Fibroblast of upper back skin (primary cell): ENCODE data around the gene NKRF.
A peak's percentile ranks its signal among the peaks of the same experiment; 100 is the strongest.
"Not testable (repeated sequence)": the region's sequence is repeated elsewhere in the genome, so short reads cannot be mapped to it uniquely, and the experiment has no call there.

Source experiments
- DNase-seq: peaks from one replicate; pipeline ENCODE4 v3.0.0-alpha.2; 2013

Gene NKRF

DNA sequence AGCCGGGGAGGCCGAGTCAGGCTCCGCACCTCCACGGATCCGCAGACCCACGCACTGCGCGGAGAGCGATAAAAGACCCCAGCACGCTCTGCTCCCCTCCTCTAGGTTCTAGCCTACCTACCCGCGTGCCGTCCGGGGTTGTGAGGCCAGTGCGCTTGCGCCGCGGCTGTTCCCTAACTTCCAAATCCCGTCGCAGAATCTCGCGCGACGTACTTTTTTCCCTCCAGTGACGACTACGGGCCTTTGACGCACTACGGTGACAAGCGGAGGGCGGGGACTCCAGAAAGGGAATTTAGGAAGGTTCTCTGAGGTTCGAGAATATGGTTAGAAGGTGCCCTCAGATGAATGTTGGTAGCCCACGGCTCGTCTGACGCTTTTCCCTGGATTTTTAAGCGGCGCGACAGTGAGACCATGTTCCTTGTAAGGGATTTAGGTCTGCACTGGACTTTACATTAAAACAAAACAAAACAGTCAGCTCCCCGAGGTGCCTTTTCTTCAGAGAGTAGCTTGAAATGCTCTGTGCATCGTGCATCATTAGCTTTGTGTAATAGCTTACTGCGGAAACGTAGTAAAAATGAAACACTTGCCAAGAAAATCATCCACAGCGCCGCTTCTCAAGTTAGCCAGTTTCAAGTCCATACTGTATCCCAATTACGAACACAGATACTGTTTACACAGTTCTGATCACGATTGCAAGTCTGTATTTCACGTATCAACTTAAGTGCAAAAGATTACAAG lies at the start of gene NKRF:
TSS of gene NKRF (minus strand) at position 145 of the 738 bp plus-strand sequence.
- peak; percentile 92 for DNase-seq

DNA sequence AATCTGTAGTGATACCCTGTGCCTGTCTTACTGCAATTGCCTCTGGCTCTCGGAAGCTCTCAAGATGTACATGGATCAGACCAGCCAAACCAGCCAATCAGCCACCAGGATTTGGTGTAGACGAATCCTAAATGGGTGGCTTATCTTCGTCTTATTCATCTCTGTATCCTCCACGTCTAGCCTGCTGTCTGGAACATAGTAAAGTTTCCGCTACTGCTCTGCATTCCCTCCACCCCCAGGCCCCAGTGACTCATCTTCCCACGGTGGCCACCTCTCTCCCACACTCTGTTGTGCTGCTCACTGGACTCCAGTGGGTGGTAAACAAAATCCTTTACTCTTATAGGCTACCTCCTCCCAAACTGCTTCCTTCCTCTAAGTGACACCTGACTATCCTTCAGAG lies 48.9 kb upstream of the NKRF start:
- DNase-seq = peak; percentile 71

DNA sequence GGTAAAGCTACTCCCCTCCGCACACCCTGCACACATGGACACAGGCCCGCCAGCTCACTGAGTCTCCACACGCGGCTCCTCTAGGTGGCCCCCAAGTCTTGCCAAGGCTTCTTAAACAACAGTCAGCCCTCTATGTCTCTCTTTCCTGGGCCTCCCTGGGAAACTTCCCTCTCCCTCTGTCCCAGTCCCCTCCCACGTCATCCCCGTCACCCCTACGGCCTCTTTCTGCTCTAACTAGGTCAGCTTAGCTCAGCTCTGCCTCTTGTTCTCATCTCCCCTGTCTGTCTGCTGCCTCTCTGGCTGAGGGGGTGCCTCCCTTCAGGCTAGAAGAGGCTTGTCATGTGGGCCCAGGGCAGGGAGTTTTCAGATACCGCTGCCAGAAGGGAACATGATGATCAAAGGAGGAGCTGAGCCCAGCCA lies 47.9 kb upstream of the NKRF start:
- peak; percentile 47 for DNase-seq

DNA sequence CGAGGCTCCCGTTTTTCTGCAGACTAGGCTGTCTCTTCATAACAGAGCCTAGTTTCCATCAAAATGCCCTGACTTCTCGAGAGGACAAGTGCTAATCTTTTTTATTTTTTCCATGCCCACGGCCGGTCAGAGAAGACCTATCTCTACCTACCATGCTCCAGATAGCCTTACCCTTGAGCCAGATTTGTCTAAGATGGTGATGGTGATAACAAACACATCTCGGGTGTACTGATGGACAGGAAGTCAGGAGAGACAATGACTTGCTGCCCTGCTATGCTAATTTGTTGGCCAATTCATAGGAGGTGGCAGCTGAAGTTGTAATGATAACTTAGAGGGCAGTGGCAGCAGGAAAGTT lies 42.2 kb upstream of the NKRF start:
- DNase-seq = no peak

- no peak for DNase-seq
Measured at GRCh38 chrX:119647552-119648420, 41.6 kb upstream of the NKRF start.

DNA sequence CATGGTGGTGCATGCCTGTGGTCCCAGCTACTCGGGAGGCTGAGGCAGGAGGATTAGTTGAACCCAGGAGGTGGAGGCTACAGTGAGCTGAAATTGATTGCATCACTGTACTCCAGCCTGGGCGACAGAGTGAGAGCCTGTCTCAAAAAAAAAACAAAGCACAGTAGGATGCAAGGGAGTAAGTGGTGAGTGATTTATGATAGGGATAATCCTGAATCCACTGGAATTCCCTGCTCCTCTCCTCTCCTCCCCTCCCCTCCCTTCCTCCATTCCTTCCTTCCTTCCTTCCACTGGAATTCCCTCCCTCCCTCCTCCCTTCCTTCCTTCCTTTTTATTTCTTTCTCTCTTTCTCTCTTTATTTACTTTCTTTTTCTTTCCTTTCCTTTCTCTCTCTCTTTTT lies 40.9 kb upstream of the NKRF start:
- DNase-seq = no peak

- no peak for DNase-seq
Measured at GRCh38 chrX:119646515-119646914, 40.3 kb upstream of the NKRF start.

DNA sequence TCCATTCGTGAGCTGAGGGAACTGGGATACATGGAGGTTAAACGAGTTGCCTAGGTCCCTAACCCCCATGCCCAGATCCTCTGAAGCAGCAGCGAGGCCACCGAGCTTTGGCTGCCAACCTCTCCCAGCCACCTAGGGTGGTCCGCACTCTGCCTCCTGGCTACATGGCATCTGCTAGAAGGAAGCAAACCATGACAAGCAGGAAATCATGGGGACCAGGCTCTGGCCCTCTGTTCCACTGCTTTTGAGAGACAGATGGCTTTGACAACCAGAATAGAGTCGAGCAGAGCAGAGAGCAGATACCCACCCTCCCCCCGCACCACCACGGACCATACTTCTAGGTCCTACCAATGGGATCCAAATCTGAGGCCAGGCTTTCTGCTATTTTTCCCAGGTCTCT lies 37.5 kb upstream of the NKRF start:
- DNase-seq = no peak

DNA sequence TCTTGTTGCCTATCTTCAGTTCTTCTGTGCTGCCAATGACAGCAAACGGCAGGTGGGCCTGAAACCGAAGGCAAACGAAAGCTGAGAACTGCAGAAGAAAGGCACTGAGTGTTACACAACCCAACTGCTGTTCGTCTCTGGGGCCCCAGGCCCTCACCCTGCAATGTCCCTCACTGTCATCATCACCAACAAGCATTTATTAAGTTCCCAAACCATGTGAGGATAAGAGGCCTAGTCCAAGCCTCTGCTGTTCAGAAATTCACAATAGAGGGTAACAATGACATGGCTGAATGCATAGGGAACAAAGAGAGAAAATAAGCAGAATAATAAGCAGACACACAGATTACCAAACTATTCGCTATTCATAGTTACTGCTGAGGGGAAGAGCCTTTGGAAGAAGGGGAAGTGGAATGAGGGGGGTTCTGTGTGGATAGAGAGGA lies 34.5 kb upstream of the NKRF start:
- DNase-seq = no peak

DNA sequence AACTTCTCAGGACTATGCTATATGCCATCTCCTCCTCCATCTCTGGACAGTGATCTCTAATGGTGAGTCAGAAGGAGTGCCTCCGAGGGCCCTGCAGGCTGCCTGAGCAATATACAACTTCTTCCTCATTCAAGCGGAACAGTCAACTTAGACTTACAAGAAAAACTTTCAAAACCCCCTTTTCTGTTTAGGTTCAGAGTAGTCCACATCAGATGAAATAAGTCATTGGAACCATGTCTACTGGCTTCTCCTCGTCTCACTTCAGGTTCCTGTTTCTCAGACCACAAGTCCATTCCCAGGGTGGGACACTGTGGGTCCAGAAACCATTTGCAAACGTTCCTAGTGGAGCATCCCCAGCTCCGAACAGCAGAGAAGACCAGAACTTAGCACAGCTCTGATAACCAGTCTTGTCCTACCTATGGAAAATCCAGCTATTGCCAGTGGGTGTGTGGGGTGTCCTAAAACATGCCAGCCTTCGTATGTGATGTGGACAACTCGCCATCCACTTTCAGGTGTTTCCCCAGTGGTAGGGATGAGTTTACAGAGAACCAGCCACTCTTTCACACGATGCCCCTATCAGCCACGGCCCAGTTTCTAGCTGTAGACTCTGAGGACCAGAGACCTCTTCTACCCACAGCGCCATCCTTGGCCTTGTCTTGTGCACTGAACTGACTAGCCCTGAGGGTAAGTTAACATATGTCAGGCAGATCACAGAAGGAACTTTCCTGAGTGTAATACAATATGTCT lies 32.7 kb upstream of the NKRF start:
- no peak for DNase-seq

- not testable (repeated sequence) for DNase-seq
Measured at GRCh38 chrX:119637421-119637820, 31.2 kb upstream of the NKRF start.

DNA sequence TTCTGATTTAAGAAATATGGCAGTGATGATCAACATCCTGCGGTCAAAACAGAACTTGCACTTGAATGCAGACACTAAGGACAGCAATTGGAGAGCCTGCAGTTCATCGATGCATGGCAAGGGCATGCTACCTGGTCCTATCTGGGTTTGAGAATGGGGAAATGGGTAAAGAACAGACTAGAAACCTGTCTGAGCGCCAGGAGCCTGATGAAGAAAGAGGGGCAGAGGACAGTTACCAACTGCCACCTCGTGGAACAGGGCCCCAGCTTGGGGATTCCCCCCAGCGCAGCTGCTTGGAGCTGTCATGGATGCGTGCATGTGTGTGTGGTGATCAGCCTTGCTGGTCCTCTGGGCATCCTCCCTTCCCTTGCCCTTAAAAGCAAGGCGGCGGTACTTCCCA lies 30.2 kb upstream of the NKRF start:
- no peak for DNase-seq

DNA sequence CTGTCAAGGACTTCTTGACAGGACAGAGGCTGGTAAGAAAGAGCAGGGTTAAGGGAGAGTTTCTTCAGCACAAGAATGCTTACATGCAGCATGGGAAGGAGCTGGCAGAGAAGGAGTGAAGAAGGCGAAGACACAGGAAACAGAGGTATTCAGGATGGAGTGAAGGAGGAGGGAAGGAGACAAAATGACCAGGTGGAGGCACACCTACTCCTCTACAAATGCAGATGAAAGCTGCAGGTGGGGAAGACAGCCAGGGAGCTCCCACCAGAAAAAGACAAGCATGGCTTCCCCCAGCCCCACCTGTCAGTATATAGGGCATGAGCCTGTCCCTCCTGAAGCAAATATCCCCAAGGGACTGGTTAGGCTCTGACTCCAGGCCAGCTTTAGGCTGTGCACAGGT lies 29.6 kb upstream of the NKRF start:
- no peak for DNase-seq

DNA sequence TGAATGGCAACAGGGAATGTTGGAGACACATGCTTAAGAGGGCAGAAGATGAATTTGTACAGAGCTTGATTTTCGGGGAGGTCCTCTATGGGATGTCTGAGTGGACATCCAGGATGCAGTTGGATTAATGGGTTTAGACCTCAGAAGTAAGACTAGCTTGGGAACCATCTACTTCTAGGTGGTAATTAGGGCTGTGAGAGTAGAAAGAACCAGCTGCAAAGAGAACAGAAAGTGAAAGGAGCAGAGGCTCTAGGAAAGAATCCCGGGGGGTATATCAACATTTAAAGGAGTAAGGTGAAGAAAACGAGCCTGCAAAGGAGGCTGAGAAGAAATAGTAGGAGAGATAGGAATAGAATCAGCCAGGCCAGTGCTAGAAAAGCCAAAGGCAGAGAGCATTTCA lies 29.0 kb upstream of the NKRF start:
- no peak for DNase-seq

- DNase-seq = no peak
Measured at GRCh38 chrX:119625843-119626242, 19.6 kb upstream of the NKRF start.

DNA sequence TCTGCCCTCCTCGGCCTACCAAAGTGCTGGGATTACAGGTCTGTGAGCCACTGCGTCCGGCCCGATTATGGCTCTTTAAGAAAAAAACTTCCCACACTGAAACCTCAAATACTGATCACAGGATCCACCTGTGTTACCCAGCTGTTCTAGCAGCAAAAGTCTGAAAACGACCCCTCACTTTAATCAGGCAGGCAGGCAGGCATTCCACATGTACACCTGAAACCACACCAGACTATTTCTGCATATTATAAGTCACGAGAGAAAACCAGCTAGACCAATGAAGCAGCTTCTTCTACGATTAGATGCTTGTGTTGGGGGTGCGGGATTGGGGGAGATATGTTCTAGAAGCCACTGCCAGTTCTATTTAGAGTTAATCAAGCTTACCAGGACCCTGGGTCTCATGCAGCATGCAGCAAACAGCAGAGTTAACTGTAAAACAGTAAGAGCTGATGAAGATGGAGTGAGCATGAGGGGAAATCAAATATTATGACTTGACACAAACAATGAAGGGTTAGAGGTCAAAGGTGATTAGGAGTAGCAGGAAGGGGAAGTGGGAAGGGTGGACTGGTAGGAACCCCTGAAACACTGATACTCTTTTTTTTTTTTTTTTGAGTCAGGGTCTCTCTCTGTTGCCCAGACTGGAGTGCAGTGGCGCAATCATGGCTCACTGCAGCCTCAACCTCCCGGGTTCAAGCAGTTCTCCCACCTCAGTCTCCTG lies 18.9 kb upstream of the NKRF start:
- DNase-seq = no peak

- no peak for DNase-seq
Measured at GRCh38 chrX:119624417-119624816, 18.2 kb upstream of the NKRF start.

DNA sequence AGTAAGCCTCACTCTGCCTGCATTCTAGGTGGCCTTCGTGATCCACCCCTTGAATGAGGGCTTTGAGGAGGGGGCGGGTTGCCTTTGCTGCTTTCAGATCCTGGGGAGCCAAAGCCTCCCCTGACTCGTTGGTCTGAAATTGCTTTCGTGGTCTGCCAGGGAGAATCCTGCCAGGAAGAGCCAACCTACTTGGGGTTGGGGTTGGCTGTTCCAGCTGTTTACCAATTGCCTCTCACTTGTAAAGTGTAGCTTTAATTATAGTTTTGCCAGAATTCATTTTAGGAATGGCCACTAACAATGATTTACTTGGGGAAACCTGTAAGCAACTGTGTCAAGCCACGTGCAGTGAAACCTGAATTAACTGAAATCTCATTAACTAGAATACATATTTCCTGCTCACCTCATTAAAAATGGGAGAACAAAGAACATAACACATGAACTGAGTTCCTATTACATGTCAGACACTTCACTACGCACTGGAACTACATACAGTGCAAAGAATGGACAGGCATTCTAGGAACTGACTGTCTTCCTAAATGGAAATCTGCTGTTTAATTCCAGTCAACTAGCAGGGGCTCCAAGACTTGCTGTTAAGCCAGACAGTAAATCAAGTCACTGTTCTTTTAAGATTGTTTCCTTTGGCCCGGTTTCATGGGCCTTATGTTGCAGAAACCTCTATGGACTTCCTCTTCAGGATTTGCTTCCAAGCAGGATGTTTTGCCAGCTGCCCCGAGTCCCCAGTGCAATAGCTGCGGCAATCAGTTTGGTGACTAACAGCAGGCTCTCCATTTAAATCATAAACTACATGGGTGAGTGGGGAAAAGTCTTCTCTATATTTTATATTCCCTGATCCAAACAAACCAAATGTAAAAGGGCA lies 16.4 kb upstream of the NKRF start:
- peak; percentile 84 for DNase-seq

- DNase-seq = no peak
Measured at GRCh38 chrX:119618439-119618838, 12.2 kb upstream of the NKRF start.

DNA sequence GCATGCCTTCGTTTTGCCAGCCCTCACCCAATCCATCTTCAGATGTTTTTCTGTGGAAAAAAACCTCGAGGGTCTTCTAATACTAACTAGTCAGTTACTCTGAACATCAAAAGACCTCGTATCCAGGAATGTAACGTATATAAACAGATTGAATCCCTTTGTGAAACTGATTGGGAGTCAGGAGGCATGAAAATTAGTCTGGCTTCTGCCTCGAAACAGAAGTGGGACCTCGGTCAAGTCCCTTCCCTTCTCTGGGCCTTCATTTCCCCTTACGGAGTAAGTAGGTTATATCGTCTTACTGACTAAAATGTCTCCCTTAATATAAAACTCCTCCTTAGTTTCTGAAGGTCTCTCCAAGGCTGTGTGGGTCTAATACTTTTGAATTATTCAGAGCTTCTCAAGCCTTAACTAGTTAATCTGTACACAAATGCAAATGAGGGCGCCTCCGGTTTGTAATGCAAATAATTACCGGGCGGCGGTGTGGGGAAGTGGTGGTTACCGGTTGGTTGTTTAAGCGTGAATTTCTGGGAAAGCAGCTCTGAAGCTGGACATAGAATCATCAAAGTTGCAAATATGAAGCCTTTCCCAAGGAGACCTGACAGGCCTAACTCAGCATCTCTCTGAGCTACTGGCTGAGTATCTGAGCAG lies 11.4 kb upstream of the NKRF start:
- no peak for DNase-seq

DNA sequence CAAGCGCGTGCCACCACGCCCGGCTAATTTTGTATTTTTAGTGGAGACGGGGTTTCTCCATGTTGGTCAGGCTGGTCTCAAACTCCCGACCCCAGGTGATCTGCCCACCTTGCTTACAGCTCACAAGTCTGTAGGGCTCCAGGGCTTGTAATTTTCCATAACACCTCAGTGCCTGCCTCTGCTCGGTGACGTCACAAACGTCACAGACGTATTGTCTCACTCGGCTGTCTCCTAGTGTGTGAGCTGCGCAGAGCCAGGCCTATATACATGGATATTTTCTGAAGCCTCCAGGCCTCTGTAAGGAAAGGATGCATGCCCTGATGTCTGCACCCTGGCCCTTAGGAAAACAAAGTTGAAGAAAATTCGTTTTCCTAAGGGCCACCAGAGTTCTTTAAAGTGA lies 8.6 kb upstream of the NKRF start:
- DNase-seq = no peak
